Measurements from ENCODE around the gene HDGF. TPM values are rescaled to one million over a fixed set of nuclear protein-coding genes. Genes with fewer than 3 reads are reported as not detected.

HDGF gene
- total and polyA plus RNA-seq, 2 donors (not counting 3 experiments of a cell fraction or from before 2014, with no cell fraction given): 95.1 to 298 TPM

DNA sequence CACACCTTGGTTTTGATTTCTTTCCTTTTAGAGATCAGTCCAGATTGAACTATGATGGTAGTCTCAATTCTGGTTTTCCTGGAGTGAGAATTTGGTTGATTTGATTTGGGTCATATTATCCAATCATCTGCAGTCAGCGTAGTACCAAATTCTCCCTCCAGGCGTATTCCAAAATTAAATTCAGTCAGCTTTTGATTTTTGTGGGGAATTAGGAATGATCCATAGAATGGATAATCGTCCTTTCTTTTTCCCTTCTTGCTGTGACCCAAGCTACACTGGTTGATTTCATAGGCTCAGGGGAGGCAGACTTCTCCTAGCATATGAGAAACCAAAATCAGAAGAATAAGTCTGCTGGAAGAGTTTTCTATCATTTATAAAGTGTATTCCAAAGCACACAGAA, 20.7 kb upstream of the HDGF start:
- POLR2A ChIA-PET: interaction anchor here (1.6 kb wide), 1 partner anchor 47 kb away, joined by 3 read pairs; no protein-coding TSS in a partner anchor
- FAIRE-seq: no peak
- no peak overlapping the region for H3K27ac ChIP-seq (ENCODE audit: insufficient read depth, low read depth, low read length)

More for the DNA sequence above, 20.7 kb upstream of the HDGF start:
- dilution Hi-C loops (cut with MboI; ENCODE audit: extremely low pct_ligation_motif_present, low sequenced_read_pairs): no loop called here
- peaks cover 10% of the 10 kb centered on the region for H3K4me1 ChIP-seq (ENCODE audit: control insufficient read depth, extremely low read depth, insufficient read depth, low read length)
- no peak overlapping the region for H2AFZ ChIP-seq (ENCODE audit: low read depth, low read length)
- BruUV-seq (replicated peaks): no TSS peak
- no peak overlapping the region for H3K9ac ChIP-seq (replicated peaks; ENCODE audit: extremely low read depth, insufficient read depth, low read length)
- TF ChIP-seq EZH2 (IDR thresholded peaks at IDR 0.05; ENCODE audit: borderline replicate concordance, low read depth, low read length, severe bottlenecking) (no peak), MYC (IDR thresholded peaks at IDR 0.05; ENCODE audit: low read depth, low read length) (no peak), GATA2 (IDR thresholded peaks at IDR 0.05; ENCODE audit: insufficient read depth, insufficient read length, low read depth, low read length) (no peak), POLR2AphosphoS5 (IDR thresholded peaks at IDR 0.05; ENCODE audit: insufficient read depth, low read depth, low read length) (no peak), POLR2A (IDR thresholded peaks at IDR 0.05; ENCODE audit: low read depth, low read length) (no peak)
- TF ChIP-seq, protein P1, sequence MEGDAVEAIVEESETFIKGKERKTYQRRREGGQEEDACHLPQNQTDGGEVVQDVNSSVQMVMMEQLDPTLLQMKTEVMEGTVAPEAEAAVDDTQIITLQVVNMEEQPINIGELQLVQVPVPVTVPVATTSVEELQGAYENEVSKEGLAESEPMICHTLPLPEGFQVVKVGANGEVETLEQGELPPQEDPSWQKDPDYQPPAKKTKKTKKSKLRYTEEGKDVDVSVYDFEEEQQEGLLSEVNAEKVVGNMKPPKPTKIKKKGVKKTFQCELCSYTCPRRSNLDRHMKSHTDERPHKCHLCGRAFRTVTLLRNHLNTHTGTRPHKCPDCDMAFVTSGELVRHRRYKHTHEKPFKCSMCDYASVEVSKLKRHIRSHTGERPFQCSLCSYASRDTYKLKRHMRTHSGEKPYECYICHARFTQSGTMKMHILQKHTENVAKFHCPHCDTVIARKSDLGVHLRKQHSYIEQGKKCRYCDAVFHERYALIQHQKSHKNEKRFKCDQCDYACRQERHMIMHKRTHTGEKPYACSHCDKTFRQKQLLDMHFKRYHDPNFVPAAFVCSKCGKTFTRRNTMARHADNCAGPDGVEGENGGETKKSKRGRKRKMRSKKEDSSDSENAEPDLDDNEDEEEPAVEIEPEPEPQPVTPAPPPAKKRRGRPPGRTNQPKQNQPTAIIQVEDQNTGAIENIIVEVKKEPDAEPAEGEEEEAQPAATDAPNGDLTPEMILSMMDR (IDR thresholded peaks at IDR 0.05; ENCODE audit: extremely low read depth in 1 of 2, insufficient read depth in 1 of 2, low read depth in 1 of 2, low read length in 2 of 2): no peak
- CTCF ChIA-PET: interaction anchor here (0.7 to 3.2 kb wide), 9 partner anchors 9 to 87 kb away, joined by 3 to 14 read pairs (median 4); partner anchors contain the start of genes INSRR, ISG20L2, METTL25B and NTRK1
- peaks cover 86% of the 10 kb centered on the region for H3K79me2 ChIP-seq (ENCODE audit: control insufficient read depth, insufficient read depth, low read length)
- peaks cover 7 to 8% of the 10 kb centered on the region in 2 experiments for H3K36me3 ChIP-seq (ENCODE audit: control insufficient read depth in 2 of 2, extremely low read depth in 1 of 2, insufficient read depth in 2 of 2, low read length in 2 of 2)
- H3K9me1 ChIP-seq (replicated peaks; ENCODE audit: control insufficient read depth, extremely low read depth, insufficient read depth, low read length): no peaks in the 10 kb centered on the region
- H3K27me3 ChIP-seq (ENCODE audit: control insufficient read depth in 2 of 2, insufficient read depth in 2 of 2, low read length in 2 of 2): no peaks in the 10 kb centered on the region
- H3K4me2 ChIP-seq (ENCODE audit: insufficient read depth, low read length): no peak overlapping the region
- peaks cover 7% of the 10 kb centered on the region for H4K20me1 ChIP-seq (replicated peaks; ENCODE audit: control insufficient read depth, extremely low read depth, insufficient read depth, low read length)
- DNase-seq (ENCODE audit: low read depth, low spot score): no peak
- no peaks in the 10 kb centered on the region for H3K9me3 ChIP-seq (replicated peaks; ENCODE audit: control insufficient read depth, insufficient read depth, low read length)
- H3K4me3 ChIP-seq (replicated peaks in 1 of 3; ENCODE audit: insufficient read depth in 1 of 3, low read depth in 1 of 3, low read length in 3 of 3): no peak overlapping the region
- intact Hi-C loops (cut with micrococcal nuclease): no loop called here

Data from endothelial cell of umbilical vein (primary cell).